ENCODE data around the gene GRN.
"Not testable (repeated sequence)": the region's sequence is repeated elsewhere in the genome, so short reads cannot be mapped to it uniquely, and the experiment has no call there.

The GRN gene

GRCh38 chr17:44320066-44320465 lies 25.0 kb upstream of the GRN start:
- in situ Hi-C loops (cut with HindIII; ENCODE audit: low sequenced_read_pairs) = loop anchor here (5.0 kb wide), 1 partner anchor 48 kb away; no protein-coding TSS in a partner anchor

DNA sequence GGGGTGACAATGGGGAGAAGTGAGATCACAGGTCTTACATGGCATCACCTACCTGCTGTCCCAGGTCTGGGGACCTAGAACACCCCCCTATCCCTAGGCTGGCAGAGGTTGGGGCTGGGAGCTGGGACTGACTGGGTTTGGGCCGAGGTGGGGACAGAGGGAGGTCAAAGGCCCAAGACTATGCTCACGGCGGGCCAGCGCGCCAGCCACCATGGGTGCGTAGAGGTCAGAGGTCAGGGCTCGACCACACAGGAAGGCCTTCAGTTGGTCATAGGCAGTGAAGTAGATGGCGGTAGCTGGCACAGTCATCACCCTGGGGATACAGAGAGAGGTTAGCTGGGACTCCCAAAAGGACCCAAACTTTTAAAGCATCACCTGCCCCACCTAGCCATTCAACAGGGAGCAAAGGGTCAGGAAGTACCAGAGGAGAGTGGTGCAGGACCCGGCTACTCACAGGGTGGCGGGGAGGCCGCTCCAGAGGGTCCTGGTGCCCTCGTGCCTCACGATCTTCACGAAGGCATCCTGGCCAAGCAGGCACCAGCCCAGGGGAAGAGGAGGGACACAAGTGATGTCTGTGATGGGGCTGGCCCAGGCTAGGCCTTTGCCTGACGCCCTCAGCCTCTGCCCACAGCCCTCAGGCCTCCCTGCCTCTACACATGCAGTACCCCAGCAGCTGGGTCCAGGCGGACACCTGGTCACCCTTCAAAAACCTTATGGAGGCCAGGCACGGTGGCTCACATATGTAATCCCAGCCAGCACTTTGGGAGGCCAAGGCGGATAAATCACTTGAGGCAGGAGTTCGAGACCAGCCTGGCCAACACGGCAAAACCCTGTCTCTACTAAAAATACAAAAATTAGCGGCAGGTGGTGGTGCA lies 23.6 kb upstream of the GRN start:
- in situ Hi-C loops (cut with HindIII; ENCODE audit: low sequenced_read_pairs) = loop anchor here (5.0 kb wide), 1 partner anchor 49 kb away; no protein-coding TSS in a partner anchor

GRCh38 chr17:44322236-44322895 lies 22.7 kb upstream of the GRN start:
- in situ Hi-C loops (cut with HindIII; ENCODE audit: low sequenced_read_pairs) = loop anchor here (5.0 kb wide), 1 partner anchor 50 kb away; no protein-coding TSS in a partner anchor

DNA sequence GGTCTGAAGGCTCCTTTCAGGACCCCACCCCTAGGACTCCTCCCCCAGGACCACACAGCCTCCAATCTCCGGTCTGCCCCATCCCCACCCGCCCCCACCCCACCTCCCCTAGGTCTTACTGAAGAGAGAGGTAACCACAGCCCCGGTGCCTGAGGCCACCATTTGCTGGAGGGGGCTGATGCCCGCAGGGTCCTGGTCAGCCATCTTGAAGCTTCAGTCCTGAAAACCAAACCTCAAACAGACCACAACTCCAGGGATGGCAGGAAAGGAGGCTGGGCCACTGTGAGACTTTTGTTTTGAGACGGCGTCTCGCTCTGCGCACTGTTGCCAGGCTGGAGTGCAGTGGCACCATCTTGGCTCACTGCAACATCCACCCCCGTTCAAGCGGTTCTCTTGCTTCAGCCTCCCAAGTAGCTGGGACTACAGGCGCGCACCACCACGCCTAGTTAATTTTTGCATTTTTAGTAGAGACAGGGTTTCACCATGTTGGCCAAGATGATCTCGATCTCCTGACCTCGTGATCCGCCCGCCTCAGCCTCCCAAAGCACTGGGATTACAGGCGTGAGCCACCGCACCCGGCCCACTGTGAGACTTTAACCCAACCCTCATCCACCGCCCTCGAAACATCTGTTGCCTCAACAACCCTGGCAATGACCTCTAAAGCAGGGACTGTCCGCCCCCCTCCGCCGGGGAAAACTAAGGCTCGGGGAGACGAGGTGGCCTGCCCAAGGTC lies 21.6 kb upstream of the GRN start:
- in situ Hi-C loops (cut with HindIII; ENCODE audit: low sequenced_read_pairs) = loop anchor here (5.0 kb wide), 1 partner anchor 51 kb away; no protein-coding TSS in a partner anchor

DNA sequence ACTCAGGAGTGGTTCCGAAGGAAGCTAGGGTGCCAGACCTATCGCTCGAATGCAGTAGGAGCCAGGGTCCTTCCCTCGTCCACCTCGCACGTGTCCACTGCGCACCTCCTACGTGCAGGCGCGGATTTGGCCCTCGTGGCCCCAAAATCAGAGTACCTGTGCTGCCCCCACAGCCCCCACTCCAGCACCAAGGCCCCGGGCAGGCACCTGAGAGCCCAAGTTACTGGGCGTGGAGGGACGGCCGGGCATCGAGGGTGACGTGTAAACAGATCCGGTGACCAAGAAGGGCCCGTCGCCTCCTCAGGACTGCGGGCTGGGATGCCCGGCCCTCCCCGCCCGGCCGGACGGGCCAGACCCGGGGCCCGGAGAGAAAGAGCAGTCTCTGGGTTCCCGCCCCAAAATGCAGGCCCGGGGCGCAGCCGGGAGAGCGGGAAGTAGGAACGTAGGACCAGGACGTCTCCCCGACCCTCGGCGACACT lies 21.0 kb upstream of the GRN start:
- in situ Hi-C loops (cut with HindIII; ENCODE audit: low sequenced_read_pairs) = loop anchor here (5.0 kb wide), 1 partner anchor 52 kb away; no protein-coding TSS in a partner anchor

GRCh38 chr17:44324571-44325275 lies 20.4 kb upstream of the GRN start, which contains the start of gene SLC25A39:
Gene SLC25A39, minus strand, starts transcription at chr17:44324823. Its CDS starts 1,261 bp downstream, at chr17:44323562.
- in situ Hi-C loops (cut with HindIII; ENCODE audit: low sequenced_read_pairs) = loop anchor here (5.0 kb wide), 1 partner anchor 52 kb away; no protein-coding TSS in a partner anchor

DNA sequence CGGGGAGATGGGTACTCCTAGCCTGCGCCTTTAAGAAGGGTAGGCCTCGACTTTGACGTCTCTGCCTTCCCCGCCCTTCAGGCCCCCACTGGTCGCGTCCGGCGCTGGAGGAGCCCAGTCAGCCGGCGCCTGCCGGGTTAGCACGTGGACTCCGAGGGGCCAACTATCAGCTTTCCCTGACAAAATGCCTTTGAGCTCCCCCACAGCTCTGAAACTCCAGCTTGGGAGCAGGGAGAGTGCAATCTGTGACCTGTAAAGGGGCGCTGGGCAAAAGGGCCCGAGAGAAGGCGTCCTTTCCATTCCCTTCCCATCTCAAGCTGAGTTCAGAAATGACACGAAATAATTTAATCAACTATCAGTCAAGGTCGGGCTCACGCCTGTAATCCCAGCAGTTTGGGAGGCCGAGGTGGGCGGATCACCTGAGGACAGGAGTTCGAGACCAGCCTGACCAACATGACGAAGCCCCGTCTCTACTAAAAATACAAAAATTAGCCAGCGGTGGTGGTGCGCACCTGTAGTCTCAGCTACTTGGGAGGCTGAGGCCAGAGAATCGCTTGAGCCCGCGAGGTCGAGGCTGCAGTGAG lies 18.1 kb upstream of the GRN start:
- in situ Hi-C loops (cut with HindIII; ENCODE audit: low sequenced_read_pairs) = no loop called here

- in situ Hi-C loops (cut with HindIII; ENCODE audit: low sequenced_read_pairs) = no loop called here
These were observed 17.2 kb upstream of the GRN start for GRCh38 chr17:44327715-44328449.

DNA sequence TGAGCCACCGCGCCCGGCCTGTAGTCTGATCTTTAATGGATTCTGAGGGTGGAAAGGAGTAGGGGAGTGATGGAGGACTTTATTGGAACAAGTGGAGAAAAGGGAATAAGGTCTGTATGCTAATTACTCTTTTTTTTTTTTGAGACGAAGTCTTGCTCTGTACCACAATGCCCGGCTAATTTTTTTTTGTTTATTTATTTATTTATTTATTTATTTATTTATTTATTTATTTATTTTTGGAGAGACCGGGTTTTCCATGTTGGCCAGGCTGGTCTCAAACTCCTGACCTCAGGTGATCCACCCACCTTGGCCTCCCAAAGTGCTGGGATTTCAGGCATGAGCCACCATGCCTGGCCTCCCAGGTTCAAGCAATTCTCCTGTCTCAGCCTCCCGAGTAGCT lies 15.6 kb upstream of the GRN start:
- in situ Hi-C loops (cut with HindIII; ENCODE audit: low sequenced_read_pairs) = not testable (repeated sequence)

GRCh38 chr17:44330263-44330662 lies 14.8 kb upstream of the GRN start:
- in situ Hi-C loops (cut with HindIII; ENCODE audit: low sequenced_read_pairs) = not testable (repeated sequence)

DNA sequence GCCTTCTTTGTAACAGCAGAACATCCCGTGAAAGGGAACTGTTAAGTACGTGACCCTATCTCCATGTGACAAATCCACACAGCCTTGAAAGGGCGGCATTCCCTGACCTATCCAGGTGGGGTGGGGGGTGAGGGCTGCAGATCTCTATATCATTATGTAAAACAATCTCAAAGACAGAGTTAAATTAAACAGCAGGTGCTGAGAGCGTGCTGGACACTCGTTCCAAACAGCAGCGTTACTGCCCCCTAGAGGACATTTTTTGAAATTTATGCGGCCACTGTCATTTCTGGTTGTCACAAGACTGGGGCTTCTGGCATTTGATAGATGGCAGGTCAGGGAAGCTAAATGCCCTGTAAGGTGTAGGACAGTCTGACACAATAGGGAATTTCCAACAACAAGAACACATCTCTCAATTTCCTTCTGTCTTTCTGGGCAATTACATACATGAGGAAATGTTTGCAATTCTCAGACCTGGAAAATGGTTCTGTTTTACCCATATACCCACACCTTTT lies 13.8 kb upstream of the GRN start:
- in situ Hi-C loops (cut with HindIII; ENCODE audit: low sequenced_read_pairs) = no loop called here

GRCh38 chr17:44333371-44333770 lies 11.7 kb upstream of the GRN start:
- in situ Hi-C loops (cut with HindIII; ENCODE audit: low sequenced_read_pairs) = no loop called here

DNA sequence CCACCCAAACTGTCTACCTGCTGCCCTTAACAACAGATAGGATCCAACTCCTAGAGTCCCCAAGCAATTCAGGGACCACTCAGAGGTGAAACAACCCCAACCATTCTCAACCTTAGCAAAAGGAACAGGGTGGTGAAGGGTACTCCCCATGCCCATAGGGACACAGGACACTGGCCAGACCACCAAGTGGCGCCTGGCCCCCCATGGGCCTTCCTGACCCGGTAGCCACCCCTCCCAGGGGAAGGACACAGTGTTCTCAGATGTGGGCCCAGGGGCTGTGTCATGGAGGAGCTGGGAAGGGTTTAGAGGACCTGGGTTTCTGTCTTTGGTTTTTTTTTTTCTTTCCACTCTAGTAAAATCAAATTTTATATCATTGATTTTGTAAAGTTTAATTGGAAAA lies 10.8 kb upstream of the GRN start:
- in situ Hi-C loops (cut with HindIII; ENCODE audit: low sequenced_read_pairs) = no loop called here

DNA sequence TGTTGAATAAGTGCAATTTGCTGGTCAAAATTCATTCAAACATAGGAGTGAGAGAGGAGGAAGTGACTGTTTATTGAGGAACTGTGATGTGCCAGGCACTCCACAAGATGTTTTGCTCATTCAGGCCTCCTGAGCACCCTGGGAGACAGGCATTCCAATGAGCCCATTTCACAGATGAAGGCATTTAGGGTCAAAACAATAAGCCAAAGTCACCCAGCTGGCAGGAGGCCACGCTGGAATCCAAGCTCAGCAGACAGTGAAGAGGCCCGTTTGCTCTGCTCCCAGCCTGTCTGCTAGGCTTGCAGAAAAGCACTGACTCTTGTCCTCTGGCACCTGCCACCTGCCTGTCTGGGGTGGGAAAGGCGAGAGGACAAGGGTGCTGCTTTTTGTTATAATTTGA lies 10.4 kb upstream of the GRN start:
- in situ Hi-C loops (cut with HindIII; ENCODE audit: low sequenced_read_pairs) = no loop called here

DNA sequence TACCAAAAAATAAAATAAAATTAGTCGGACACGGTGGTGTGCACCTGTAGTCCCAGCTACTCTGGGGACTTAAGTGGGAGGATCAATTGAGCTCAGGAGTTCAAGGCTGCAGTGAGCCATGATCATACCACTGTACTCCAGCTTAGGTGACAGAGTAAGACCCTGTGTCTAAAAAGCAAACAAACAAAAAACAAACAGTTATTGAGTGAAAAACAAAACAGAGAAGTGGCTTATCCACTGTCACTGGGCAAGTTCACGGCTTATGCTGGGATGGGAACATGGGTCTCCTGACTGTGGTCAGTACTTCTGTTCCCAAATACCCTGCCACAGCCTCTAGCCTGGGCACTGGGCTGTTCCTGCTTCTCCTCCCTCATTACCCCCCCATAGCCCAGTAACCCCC lies 9.5 kb upstream of the GRN start:
- in situ Hi-C loops (cut with HindIII; ENCODE audit: low sequenced_read_pairs) = no loop called here

DNA sequence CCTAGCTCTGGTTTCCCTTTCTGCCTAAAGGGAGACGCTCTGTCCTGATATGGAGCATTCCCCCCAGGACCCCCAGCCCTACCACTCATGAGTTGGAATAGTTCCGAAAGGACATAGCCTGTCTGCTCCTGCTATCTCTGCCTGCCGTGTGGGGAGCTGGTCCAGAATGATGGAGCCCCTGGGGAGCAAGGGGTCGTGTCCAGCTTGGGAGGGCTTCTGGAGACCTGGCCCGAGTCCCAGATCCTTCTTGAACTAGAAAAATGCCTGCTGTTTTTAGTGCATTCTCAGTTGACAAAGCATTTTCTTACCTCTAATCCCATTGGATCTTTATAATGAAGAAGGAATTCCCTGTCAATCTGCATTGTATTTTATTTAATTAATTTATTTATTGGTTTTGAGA lies 9.1 kb upstream of the GRN start:
- in situ Hi-C loops (cut with HindIII; ENCODE audit: low sequenced_read_pairs) = no loop called here

DNA sequence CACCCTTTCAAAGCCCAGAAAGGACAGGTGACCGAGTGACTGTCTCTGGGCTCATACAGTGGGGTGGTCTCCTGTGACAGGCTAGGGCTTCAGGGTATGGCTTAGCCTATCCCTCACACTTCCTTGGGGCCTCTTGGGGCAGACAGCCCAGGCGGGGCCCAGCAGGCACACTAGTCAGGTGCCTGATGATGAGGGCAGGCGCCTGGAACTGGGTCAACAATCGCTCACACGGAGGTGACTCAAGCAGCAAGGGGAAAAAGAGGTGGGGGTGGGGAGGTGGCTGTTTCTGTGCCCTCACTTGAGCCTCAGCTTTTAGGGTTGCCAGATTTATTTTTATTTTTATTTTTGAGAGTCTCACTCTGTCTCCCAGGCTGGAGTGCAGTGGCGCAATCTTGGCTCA lies 6.4 kb upstream of the GRN start:
- in situ Hi-C loops (cut with HindIII; ENCODE audit: low sequenced_read_pairs) = no loop called here

DNA sequence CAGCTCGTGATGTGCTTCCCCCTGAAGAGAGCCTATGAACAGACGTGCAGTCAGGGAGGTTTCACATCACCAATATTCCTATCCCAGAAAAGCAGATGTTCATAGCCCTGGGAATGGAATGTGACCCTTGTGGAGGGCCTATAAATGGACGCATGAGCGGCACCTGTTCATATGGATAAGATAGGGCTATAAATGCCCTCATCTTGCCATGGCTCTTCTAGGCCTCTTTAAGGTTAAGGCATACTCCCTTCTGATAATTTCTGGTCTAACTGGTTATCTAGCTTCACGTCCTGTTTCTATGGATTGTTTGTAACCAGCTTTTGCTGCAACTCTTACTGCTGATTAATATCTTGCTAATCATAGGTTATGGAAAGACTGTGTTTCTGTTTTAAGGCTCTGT lies 4.5 kb upstream of the GRN start:
- in situ Hi-C loops (cut with HindIII; ENCODE audit: low sequenced_read_pairs) = not testable (repeated sequence)
